BLaER1 treated with 17β-estradiol and CSF1 and Interleukin-3, amounts not matched to agents 10 nM and 100 nM (cell line): ENCODE results near the gene POLE.

Source experiments
- H3K27ac ChIP-seq, 11 experiments: shearing (Covaris generic); formaldehyde crosslinking; 2 replicates each; pipeline ENCODE4 v1.8.1; 2022
- H3K27me3 ChIP-seq, 11 experiments: shearing (Covaris generic); formaldehyde crosslinking; 2 replicates each; pipeline ENCODE4 v1.8.1; 2022
- H3K36me3 ChIP-seq, 11 experiments: shearing (Covaris generic); formaldehyde crosslinking; 2 replicates each; pipeline ENCODE4 v1.8.1; 2022
- H3K4me1 ChIP-seq, 10 experiments: shearing (Covaris generic); formaldehyde crosslinking; 2 replicates each; pipeline ENCODE4 v1.8.1; 2022
- H3K4me2 ChIP-seq, 11 experiments: shearing (Covaris generic); formaldehyde crosslinking; 2 replicates each; pipeline ENCODE4 v1.8.1; 2022
- H3K4me3 ChIP-seq, 10 experiments: shearing (Covaris generic); formaldehyde crosslinking; 2 replicates each; pipeline ENCODE4 v1.8.1; 2022
- H3K9ac ChIP-seq, 11 experiments: shearing (Covaris generic); formaldehyde crosslinking; 2 replicates each; pipeline ENCODE4 v1.8.1; 2022
- H3K9me3 ChIP-seq, 11 experiments: shearing (Covaris generic); formaldehyde crosslinking; replicated peaks in 1 of 11; 2 replicates each; pipeline ENCODE4 v1.8.1; 2022
- H4K20me1 ChIP-seq, 11 experiments: shearing (Covaris generic); formaldehyde crosslinking; 2 replicates each; pipeline ENCODE4 v1.8.1; 2022
- Cebpa-rat ChIP-seq, 11 experiments: shearing (Covaris generic); IDR thresholded peaks; 2 replicates each; pipeline ENCODE4 v1.8.1; 2022

The POLE gene

DNA sequence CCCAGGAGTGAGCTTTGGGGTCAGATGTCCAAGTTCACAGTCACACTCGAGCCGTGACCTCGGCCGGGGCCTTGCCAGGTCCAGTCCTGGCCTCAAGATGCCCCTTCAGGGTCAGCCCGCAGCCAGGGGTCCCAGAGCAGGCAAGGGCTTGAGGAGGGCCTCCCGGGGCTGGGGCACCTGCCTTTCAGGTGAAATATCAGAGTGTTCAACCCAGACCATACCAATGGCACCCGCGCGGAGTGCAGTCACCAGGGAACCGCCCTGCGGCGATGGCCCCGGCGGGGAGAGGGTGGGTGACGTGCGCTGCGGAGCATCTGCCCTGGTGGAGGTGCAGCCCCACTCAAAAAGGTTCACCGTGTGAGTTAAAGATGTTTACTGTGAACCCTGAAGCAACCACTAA lies 93.6 kb downstream of the POLE start:
- no peak overlapping the region for H3K4me3 ChIP-seq
- peak overlapping the region in 5 of 11 experiments; percentile 6 to 52 (median 27); a peak in 9 of 22 replicates for H3K4me2 ChIP-seq

GRCh38 chr12:132593071-132593470 lies 94.1 kb downstream of the POLE start:
- Histone ChIP-seq H3K9ac (no peak overlapping the region), H4K20me1 (no peaks in the 10 kb centered on the region; a peak in 1 of 22 replicates), H3K36me3 (no peaks in the 10 kb centered on the region), H3K4me3 (no peak overlapping the region), H3K27ac (no peak overlapping the region), H3K4me1 (peaks cover 0 to 34% (median 22%) of the 10 kb centered on the region in 10 experiments; a peak in 16 of 20 replicates), H3K9me3 (peaks cover 0 to 3% (median 0%) of the 10 kb centered on the region in 11 experiments; a peak in 1 of 22 replicates), H3K27me3 (no peaks in the 10 kb centered on the region), H3K4me2 (no peak overlapping the region)
- TF ChIP-seq Cebpa-rat (IDR thresholded peaks at IDR 0.05) = no peak

More for the DNA sequence above, 93.6 kb downstream of the POLE start:
- Histone ChIP-seq H3K4me1 (peaks cover 0 to 34% (median 22%) of the 10 kb centered on the region in 10 experiments; a peak in 16 of 20 replicates), H3K27ac (no peak overlapping the region), H3K9ac (no peak overlapping the region), H3K27me3 (no peaks in the 10 kb centered on the region), H4K20me1 (no peaks in the 10 kb centered on the region; a peak in 1 of 22 replicates), H3K9me3 (peaks cover 0 to 3% (median 0%) of the 10 kb centered on the region in 11 experiments; a peak in 1 of 22 replicates), H3K36me3 (no peaks in the 10 kb centered on the region)
- no peak for TF ChIP-seq Cebpa-rat (IDR thresholded peaks at IDR 0.05)

DNA sequence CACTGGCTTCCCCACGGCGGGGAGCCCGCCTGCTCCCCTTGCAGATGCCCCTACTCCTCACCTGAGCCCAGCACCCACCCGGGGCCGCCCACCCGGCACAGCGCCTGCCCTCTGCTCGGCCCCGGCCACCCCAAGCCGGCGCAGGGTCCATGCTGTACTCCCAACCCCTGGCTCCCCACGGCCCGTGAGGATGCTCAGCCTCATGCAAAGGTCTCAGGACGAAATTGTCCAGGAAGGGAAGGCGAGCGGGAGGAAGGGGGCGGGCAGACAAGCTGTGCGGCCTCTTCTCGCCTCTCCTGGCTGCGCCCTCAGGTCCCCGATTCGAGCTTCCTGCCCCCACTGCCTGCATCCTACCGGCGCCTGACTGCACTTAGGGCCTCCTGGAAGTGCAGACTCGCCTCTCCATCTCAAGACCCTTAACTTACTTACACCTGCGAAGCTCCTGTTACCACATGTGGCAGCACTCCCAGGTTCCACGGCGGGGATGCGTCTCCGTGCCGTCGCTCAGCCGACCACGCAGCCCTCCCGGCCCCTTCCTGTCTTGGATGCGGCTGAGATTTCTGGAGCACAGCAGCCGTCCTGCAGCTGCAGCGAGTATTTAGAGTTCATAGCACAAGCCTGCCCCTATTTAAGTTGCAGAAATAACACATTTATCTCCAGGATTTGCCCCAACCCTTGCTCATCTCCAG lies 94.7 kb downstream of the POLE start:
- Histone ChIP-seq H3K9ac (no peak overlapping the region), H4K20me1 (no peaks in the 10 kb centered on the region; a peak in 1 of 22 replicates), H3K4me3 (no peak overlapping the region), H3K27me3 (no peaks in the 10 kb centered on the region), H3K9me3 (peaks cover 0 to 3% (median 0%) of the 10 kb centered on the region in 11 experiments; a peak in 1 of 22 replicates), H3K4me1 (peaks cover 0 to 30% (median 19%) of the 10 kb centered on the region in 10 experiments; a peak in 16 of 20 replicates), H3K36me3 (no peaks in the 10 kb centered on the region), H3K27ac (no peak overlapping the region), H3K4me2 (no peak overlapping the region)
- no peak for TF ChIP-seq Cebpa-rat (IDR thresholded peaks at IDR 0.05)

- no peaks in the 10 kb centered on the region for H3K36me3 ChIP-seq
- no peaks in the 10 kb centered on the region; a peak in 1 of 22 replicates for H4K20me1 ChIP-seq
- peaks cover 0 to 28% (median 16%) of the 10 kb centered on the region in 10 experiments; a peak in 14 of 20 replicates for H3K4me1 ChIP-seq
- no peak overlapping the region for H3K4me3 ChIP-seq
- no peak overlapping the region for H3K27ac ChIP-seq
- H3K9ac ChIP-seq = no peak overlapping the region
- peaks cover 0 to 3% (median 0%) of the 10 kb centered on the region in 11 experiments; a peak in 1 of 22 replicates for H3K9me3 ChIP-seq
- H3K27me3 ChIP-seq = no peaks in the 10 kb centered on the region
- H3K4me2 ChIP-seq = no peak overlapping the region
- TF ChIP-seq Cebpa-rat (IDR thresholded peaks at IDR 0.05) = no peak
Observed at GRCh38 chr12:132591107-132591935, 95.8 kb downstream of the POLE start.

- Histone ChIP-seq H3K9me3 (peaks cover 0 to 3% (median 0%) of the 10 kb centered on the region in 11 experiments; a peak in 1 of 22 replicates), H4K20me1 (peaks cover 0 to 20% (median 17%) of the 10 kb centered on the region in 11 experiments; a peak in 14 of 22 replicates), H3K9ac (no peak overlapping the region; a peak in 1 of 22 replicates), H3K4me1 (peaks cover 0 to 12% (median 7%) of the 10 kb centered on the region in 10 experiments; a peak in 13 of 20 replicates), H3K27me3 (no peaks in the 10 kb centered on the region), H3K36me3 (peaks cover 0 to 12% (median 7%) of the 10 kb centered on the region in 11 experiments; a peak in 14 of 22 replicates), H3K4me3 (no peak overlapping the region), H3K4me2 (no peak overlapping the region), H3K27ac (no peak overlapping the region)
- no peak for TF ChIP-seq Cebpa-rat (IDR thresholded peaks at IDR 0.05)
Observed at GRCh38 chr12:132588821-132589669, 98.1 kb downstream of the POLE start.

GRCh38 chr12:132588319-132588718 lies 98.8 kb downstream of the POLE start:
- no peak for TF ChIP-seq Cebpa-rat (IDR thresholded peaks at IDR 0.05)
- Histone ChIP-seq H4K20me1 (peaks cover 0 to 26% (median 18%) of the 10 kb centered on the region in 11 experiments; a peak in 14 of 22 replicates), H3K36me3 (peaks cover 0 to 17% (median 12%) of the 10 kb centered on the region in 11 experiments; a peak in 16 of 22 replicates), H3K4me1 (peaks cover 0 to 6% (median under 1%) of the 10 kb centered on the region in 10 experiments; a peak in 3 of 20 replicates), H3K27me3 (no peaks in the 10 kb centered on the region), H3K9ac (no peak overlapping the region), H3K27ac (no peak overlapping the region), H3K9me3 (peaks cover 0 to 3% (median 0%) of the 10 kb centered on the region in 11 experiments; a peak in 1 of 22 replicates), H3K4me2 (no peak overlapping the region), H3K4me3 (no peak overlapping the region)

- Histone ChIP-seq H3K4me3 (no peak overlapping the region), H3K36me3 (peaks cover 2 to 21% (median 16%) of the 10 kb centered on the region in 11 experiments; a peak in 20 of 22 replicates), H4K20me1 (peaks cover 0 to 31% (median 22%) of the 10 kb centered on the region in 11 experiments; a peak in 14 of 22 replicates), H3K9me3 (peaks cover 0 to 3% (median 0%) of the 10 kb centered on the region in 11 experiments; a peak in 1 of 22 replicates), H3K4me1 (peaks cover 0 to 6% (median 0%) of the 10 kb centered on the region in 10 experiments; a peak in 2 of 20 replicates), H3K27me3 (no peaks in the 10 kb centered on the region), H3K9ac (no peak overlapping the region), H3K27ac (no peak overlapping the region), H3K4me2 (no peak overlapping the region)
- TF ChIP-seq Cebpa-rat (IDR thresholded peaks at IDR 0.05) = no peak
Observed at GRCh38 chr12:132587781-132588180, 99.4 kb downstream of the POLE start.

DNA sequence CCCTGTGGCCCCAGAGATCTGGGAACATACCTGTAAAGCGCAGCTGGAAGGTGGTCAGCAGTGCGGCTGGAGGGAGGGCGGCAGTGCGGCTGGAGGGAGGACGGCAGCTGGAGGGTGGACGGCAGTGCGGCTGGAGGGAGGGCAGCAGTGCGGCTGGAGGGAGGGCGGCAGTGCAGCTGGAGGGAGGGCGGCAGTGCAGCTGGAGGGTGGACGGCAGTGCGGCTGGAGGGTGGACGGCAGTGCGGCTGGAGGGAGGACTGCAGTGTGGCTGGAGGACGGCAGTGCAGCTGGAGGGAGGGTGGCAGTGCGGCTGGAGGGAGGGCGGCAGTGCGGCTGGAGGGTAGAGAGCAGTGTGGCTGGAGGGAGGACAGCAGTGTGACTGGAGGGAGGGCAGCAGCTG lies 100.2 kb downstream of the POLE start:
- H3K4me3 ChIP-seq = no peak overlapping the region
- H3K9me3 ChIP-seq = peaks cover 0 to 3% (median 0%) of the 10 kb centered on the region in 11 experiments; a peak in 1 of 22 replicates
- H3K9ac ChIP-seq = no peak overlapping the region
- H4K20me1 ChIP-seq = peaks cover 0 to 38% (median 26%) of the 10 kb centered on the region in 11 experiments; a peak in 14 of 22 replicates
- H3K4me2 ChIP-seq = no peak overlapping the region
- peaks cover 0 to 6% (median 0%) of the 10 kb centered on the region in 10 experiments; a peak in 2 of 20 replicates for H3K4me1 ChIP-seq
- no peak for TF ChIP-seq Cebpa-rat (IDR thresholded peaks at IDR 0.05)
- no peaks in the 10 kb centered on the region for H3K27me3 ChIP-seq
- H3K27ac ChIP-seq = no peak overlapping the region
- peaks cover 7 to 27% (median 22%) of the 10 kb centered on the region in 11 experiments; a peak in 20 of 22 replicates for H3K36me3 ChIP-seq
